Loucy (cell line): Measurements from ENCODE around the gene KRTAP9-8.

Experiments used
- EZH2phosphoT487 ChIP-seq: fragments of 200-600 bp; IDR thresholded peaks from 2 replicates; pipeline ENCODE4 v1.6.1; 2018; ENCODE audit warnings: antibody characterized with exemption, mild to moderate bottlenecking, moderate library complexity, borderline replicate concordance
- TF ChIP-seq, protein P1 (sequence below): fragments of 200-600 bp; sonication (generic); conservative IDR thresholded peaks from 2 replicates; pipeline ENCODE4 v1.5.1; 2014; ENCODE audit warnings: mild to moderate bottlenecking, antibody characterized with exemption, low read length

DNA sequence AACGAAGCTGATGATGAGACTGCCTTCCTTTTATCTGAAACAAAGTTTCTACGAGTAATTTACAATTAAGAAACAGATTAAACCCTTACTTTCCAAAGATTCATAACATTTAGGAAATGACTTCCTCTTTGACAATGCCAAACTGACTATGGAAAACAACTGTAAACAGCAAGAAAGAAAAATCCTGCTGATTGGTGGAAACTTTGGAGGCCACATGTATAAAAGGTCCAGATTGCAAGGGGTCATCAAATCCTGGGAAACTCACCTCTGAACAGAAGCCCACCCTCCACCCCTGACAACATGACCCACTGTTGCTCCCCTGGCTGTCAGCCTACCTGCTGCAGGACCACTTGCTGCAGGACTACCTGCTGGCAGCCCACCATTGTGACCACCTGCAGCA is 27.3 kb downstream of the KRTAP9-8 start, which contains the start of gene KRTAP9-6:
- TF ChIP-seq, protein P1, sequence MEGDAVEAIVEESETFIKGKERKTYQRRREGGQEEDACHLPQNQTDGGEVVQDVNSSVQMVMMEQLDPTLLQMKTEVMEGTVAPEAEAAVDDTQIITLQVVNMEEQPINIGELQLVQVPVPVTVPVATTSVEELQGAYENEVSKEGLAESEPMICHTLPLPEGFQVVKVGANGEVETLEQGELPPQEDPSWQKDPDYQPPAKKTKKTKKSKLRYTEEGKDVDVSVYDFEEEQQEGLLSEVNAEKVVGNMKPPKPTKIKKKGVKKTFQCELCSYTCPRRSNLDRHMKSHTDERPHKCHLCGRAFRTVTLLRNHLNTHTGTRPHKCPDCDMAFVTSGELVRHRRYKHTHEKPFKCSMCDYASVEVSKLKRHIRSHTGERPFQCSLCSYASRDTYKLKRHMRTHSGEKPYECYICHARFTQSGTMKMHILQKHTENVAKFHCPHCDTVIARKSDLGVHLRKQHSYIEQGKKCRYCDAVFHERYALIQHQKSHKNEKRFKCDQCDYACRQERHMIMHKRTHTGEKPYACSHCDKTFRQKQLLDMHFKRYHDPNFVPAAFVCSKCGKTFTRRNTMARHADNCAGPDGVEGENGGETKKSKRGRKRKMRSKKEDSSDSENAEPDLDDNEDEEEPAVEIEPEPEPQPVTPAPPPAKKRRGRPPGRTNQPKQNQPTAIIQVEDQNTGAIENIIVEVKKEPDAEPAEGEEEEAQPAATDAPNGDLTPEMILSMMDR = no peak
- no peak for TF ChIP-seq EZH2phosphoT487
